Measurements from ENCODE around the gene HMCN2. TPM values are rescaled to one million over a fixed set of nuclear protein-coding genes. Genes with fewer than 3 reads are reported as not detected.

Gene HMCN2
- total and polyA plus RNA-seq, 4 donors: 0.24 to 1.8 (median 0.29) TPM

- WGBS: 67% methylated on average over 14 of the region's 14 CpGs
- Histone ChIP-seq H3K27ac (ENCODE audit: low read depth in 1 of 2, low read length in 2 of 2) (no peak overlapping the region), H3K36me3 (ENCODE audit: control insufficient read depth in 4 of 4, insufficient read depth in 3 of 4, low read depth in 1 of 4, low read length in 3 of 4) (no peaks in the 10 kb centered on the region), H3K4me3 (ENCODE audit: low read depth in 1 of 3, low read length in 3 of 3) (no peak overlapping the region), H3K9me3 (ENCODE audit: control insufficient read depth in 4 of 4, low read length in 3 of 4) (no peaks in the 10 kb centered on the region), H3K4me1 (ENCODE audit: control insufficient read depth in 4 of 4, insufficient read depth in 4 of 4, low read length in 3 of 4) (peaks cover 0 to 22% (median 7%) of the 10 kb centered on the region in 4 donors), H3K9ac (ENCODE audit: low read depth in 1 of 2, low read length in 2 of 2) (no peak overlapping the region), H3K27me3 (ENCODE audit: control insufficient read depth in 4 of 4, insufficient read depth in 4 of 4, low read length in 3 of 4) (no peaks in the 10 kb centered on the region)
- no peak for TF ChIP-seq MAX (IDR thresholded peaks at IDR 0.05)
- no peak for TF ChIP-seq NR2F2 (IDR thresholded peaks at IDR 0.05)
- TF ChIP-seq JUND (IDR thresholded peaks at IDR 0.05): no peak
- TF ChIP-seq RXRA (IDR thresholded peaks at IDR 0.05): no peak
- TF ChIP-seq, protein P1, sequence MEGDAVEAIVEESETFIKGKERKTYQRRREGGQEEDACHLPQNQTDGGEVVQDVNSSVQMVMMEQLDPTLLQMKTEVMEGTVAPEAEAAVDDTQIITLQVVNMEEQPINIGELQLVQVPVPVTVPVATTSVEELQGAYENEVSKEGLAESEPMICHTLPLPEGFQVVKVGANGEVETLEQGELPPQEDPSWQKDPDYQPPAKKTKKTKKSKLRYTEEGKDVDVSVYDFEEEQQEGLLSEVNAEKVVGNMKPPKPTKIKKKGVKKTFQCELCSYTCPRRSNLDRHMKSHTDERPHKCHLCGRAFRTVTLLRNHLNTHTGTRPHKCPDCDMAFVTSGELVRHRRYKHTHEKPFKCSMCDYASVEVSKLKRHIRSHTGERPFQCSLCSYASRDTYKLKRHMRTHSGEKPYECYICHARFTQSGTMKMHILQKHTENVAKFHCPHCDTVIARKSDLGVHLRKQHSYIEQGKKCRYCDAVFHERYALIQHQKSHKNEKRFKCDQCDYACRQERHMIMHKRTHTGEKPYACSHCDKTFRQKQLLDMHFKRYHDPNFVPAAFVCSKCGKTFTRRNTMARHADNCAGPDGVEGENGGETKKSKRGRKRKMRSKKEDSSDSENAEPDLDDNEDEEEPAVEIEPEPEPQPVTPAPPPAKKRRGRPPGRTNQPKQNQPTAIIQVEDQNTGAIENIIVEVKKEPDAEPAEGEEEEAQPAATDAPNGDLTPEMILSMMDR (IDR thresholded peaks at IDR 0.05; ENCODE audit: low read depth, low read length, missing input control): no peak
- TF ChIP-seq ATF3 (IDR thresholded peaks at IDR 0.05): no peak
- TF ChIP-seq SP1 (IDR thresholded peaks at IDR 0.05): no peak
- no peak for TF ChIP-seq EGR1 (IDR thresholded peaks at IDR 0.05; ENCODE audit: low read depth in 2 of 2)
- DNase-seq (ENCODE audit: low spot score): no peak
These were observed 46.0 kb downstream of the HMCN2 start for GRCh38 chr9:130311408-130312140.

GRCh38 chr9:130313103-130313858, 47.7 kb downstream of the HMCN2 start:
- no peak overlapping the region for H3K4me3 ChIP-seq (ENCODE audit: low read depth in 1 of 3, low read length in 3 of 3)
- peaks cover 4 to 29% (median 13%) of the 10 kb centered on the region in 4 donors for H3K4me1 ChIP-seq (ENCODE audit: control insufficient read depth in 4 of 4, insufficient read depth in 4 of 4, low read length in 3 of 4)
- no peak overlapping the region for H3K9ac ChIP-seq (ENCODE audit: low read depth in 1 of 2, low read length in 2 of 2)
- TF ChIP-seq HNF4G (IDR thresholded peaks at IDR 0.05) (no peak), EGR1 (IDR thresholded peaks at IDR 0.05; ENCODE audit: low read depth in 2 of 2) (no peak), HNF4A (conservative IDR thresholded peaks at IDR 0.05) (no peak), NR2F2 (IDR thresholded peaks at IDR 0.05) (no peak), MAX (IDR thresholded peaks at IDR 0.05) (no peak), FOXA1 (IDR thresholded peaks at IDR 0.05) (no peak), TAF1 (conservative IDR thresholded peaks at IDR 0.05) (no peak), FOXA2 (IDR thresholded peaks at IDR 0.05) (no peak), YY1 (IDR thresholded peaks at IDR 0.05) (no peak), RAD21 (IDR thresholded peaks at IDR 0.05) (no peak), RXRA (IDR thresholded peaks at IDR 0.05) (no peak), ATF3 (IDR thresholded peaks at IDR 0.05) (no peak), GABPA (IDR thresholded peaks at IDR 0.05 in 1 of 2, conservative IDR thresholded peaks at IDR 0.05 in 1 of 2) (no peak), JUND (IDR thresholded peaks at IDR 0.05) (no peak)
- TF ChIP-seq, protein P1 (IDR thresholded peaks at IDR 0.05; ENCODE audit: low read depth, low read length, missing input control): no peak
- TF ChIP-seq, protein P2, sequence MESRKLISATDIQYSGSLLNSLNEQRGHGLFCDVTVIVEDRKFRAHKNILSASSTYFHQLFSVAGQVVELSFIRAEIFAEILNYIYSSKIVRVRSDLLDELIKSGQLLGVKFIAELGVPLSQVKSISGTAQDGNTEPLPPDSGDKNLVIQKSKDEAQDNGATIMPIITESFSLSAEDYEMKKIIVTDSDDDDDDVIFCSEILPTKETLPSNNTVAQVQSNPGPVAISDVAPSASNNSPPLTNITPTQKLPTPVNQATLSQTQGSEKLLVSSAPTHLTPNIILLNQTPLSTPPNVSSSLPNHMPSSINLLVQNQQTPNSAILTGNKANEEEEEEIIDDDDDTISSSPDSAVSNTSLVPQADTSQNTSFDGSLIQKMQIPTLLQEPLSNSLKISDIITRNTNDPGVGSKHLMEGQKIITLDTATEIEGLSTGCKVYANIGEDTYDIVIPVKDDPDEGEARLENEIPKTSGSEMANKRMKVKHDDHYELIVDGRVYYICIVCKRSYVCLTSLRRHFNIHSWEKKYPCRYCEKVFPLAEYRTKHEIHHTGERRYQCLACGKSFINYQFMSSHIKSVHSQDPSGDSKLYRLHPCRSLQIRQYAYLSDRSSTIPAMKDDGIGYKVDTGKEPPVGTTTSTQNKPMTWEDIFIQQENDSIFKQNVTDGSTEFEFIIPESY (IDR thresholded peaks at IDR 0.05): no peak
- TF ChIP-seq, protein P3, sequence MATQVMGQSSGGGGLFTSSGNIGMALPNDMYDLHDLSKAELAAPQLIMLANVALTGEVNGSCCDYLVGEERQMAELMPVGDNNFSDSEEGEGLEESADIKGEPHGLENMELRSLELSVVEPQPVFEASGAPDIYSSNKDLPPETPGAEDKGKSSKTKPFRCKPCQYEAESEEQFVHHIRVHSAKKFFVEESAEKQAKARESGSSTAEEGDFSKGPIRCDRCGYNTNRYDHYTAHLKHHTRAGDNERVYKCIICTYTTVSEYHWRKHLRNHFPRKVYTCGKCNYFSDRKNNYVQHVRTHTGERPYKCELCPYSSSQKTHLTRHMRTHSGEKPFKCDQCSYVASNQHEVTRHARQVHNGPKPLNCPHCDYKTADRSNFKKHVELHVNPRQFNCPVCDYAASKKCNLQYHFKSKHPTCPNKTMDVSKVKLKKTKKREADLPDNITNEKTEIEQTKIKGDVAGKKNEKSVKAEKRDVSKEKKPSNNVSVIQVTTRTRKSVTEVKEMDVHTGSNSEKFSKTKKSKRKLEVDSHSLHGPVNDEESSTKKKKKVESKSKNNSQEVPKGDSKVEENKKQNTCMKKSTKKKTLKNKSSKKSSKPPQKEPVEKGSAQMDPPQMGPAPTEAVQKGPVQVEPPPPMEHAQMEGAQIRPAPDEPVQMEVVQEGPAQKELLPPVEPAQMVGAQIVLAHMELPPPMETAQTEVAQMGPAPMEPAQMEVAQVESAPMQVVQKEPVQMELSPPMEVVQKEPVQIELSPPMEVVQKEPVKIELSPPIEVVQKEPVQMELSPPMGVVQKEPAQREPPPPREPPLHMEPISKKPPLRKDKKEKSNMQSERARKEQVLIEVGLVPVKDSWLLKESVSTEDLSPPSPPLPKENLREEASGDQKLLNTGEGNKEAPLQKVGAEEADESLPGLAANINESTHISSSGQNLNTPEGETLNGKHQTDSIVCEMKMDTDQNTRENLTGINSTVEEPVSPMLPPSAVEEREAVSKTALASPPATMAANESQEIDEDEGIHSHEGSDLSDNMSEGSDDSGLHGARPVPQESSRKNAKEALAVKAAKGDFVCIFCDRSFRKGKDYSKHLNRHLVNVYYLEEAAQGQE (IDR thresholded peaks at IDR 0.05): no peak
- H3K36me3 ChIP-seq (ENCODE audit: control insufficient read depth in 4 of 4, insufficient read depth in 3 of 4, low read depth in 1 of 4, low read length in 3 of 4): no peaks in the 10 kb centered on the region
- H3K27ac ChIP-seq (ENCODE audit: low read depth in 1 of 2, low read length in 2 of 2): peak overlapping the region in 1 of 2 donors; percentile 6
- no peaks in the 10 kb centered on the region for H3K27me3 ChIP-seq (ENCODE audit: control insufficient read depth in 4 of 4, insufficient read depth in 4 of 4, low read length in 3 of 4)
- WGBS: 81% methylated on average over 16 of the region's 16 CpGs
- no peak for DNase-seq (ENCODE audit: low spot score)
- H3K9me3 ChIP-seq (ENCODE audit: control insufficient read depth in 4 of 4, low read length in 3 of 4): no peaks in the 10 kb centered on the region

Data from liver (tissue), 9 donors.